BLaER1 treated with 17β-estradiol and CSF1 and Interleukin-3, amounts not matched to agents 10 nM and 100 nM (cell line): ENCODE data around the gene DECR2.
A peak's percentile ranks its signal among the peaks of the same experiment; 100 is the strongest.

Experiments used
- H3K27ac ChIP-seq, 11 experiments: shearing (Covaris generic); formaldehyde crosslinking; 2 replicates each; pipeline ENCODE4 v1.8.1; 2022
- H3K27me3 ChIP-seq, 11 experiments: shearing (Covaris generic); formaldehyde crosslinking; 2 replicates each; pipeline ENCODE4 v1.8.1; 2022
- H3K36me3 ChIP-seq, 11 experiments: shearing (Covaris generic); formaldehyde crosslinking; 2 replicates each; pipeline ENCODE4 v1.8.1; 2022
- H3K4me1 ChIP-seq, 10 experiments: shearing (Covaris generic); formaldehyde crosslinking; 2 replicates each; pipeline ENCODE4 v1.8.1; 2022
- H3K4me2 ChIP-seq, 11 experiments: shearing (Covaris generic); formaldehyde crosslinking; 2 replicates each; pipeline ENCODE4 v1.8.1; 2022
- H3K4me3 ChIP-seq, 10 experiments: shearing (Covaris generic); formaldehyde crosslinking; 2 replicates each; pipeline ENCODE4 v1.8.1; 2022
- H3K9ac ChIP-seq, 11 experiments: shearing (Covaris generic); formaldehyde crosslinking; 2 replicates each; pipeline ENCODE4 v1.8.1; 2022
- H3K9me3 ChIP-seq, 11 experiments: shearing (Covaris generic); formaldehyde crosslinking; replicated peaks in 1 of 11; 2 replicates each; pipeline ENCODE4 v1.8.1; 2022
- H4K20me1 ChIP-seq, 11 experiments: shearing (Covaris generic); formaldehyde crosslinking; 2 replicates each; pipeline ENCODE4 v1.8.1; 2022
- Cebpa-rat ChIP-seq, 11 experiments: shearing (Covaris generic); IDR thresholded peaks; 2 replicates each; pipeline ENCODE4 v1.8.1; 2022

The DECR2 gene

DNA sequence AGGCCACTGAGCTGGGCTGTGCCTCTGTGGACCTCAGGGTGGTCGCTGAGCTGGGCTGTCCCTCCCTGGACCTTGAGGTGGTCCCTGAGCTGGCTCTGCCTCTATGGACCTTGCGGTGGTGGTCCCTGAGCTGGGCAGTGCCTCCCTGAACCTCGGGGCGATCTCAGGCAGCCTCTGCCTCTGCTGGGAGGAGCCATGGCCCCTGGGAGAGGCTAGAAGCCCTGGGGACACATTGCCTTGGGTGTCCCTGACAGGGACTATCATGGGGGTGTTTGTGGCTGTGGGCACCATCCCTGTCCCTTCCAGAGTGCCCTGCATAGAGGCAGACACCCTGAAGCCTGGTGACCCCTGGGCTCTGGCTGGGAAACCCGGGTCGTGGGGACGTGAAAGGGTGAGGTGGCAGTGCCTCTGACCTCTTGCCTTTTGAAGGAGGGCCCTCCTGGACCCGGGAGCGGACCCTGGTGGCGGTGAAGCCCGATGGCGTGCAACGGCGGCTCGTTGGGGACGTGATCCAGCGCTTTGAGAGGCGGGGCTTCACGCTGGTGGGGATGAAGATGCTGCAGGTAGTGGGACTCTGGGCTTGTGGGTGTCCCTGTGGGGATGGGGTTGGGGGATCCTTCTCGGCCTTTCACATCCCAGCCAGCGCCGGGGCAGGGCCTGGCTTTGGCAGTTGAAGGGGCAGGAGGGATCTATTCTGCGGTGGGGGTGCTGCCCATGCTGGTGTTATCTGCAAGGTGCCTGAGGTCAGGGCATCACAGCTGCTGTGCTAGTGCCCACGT is 2.9 kb upstream of the DECR2 start:
- H3K27ac ChIP-seq = peak overlapping the region in 6 of 11 experiments; percentile 19 to 83 (median 30); a peak in 4 of 22 replicates
- no peak overlapping the region for H3K4me3 ChIP-seq
- H3K9ac ChIP-seq = peak overlapping the region in 10 of 11 experiments; percentile 11 to 95 (median 54); a peak in 18 of 22 replicates
- H3K4me2 ChIP-seq = peak overlapping the region; percentile 40 to 95 (median 90)
- H4K20me1 ChIP-seq = peaks cover 5 to 28% (median 24%) of the 10 kb centered on the region in 11 experiments; a peak in 17 of 22 replicates
- H3K36me3 ChIP-seq = peaks cover 9 to 22% (median 17%) of the 10 kb centered on the region in 11 experiments; a peak in 19 of 22 replicates
- peaks cover 42 to 60% (median 54%) of the 10 kb centered on the region in 10 experiments for H3K4me1 ChIP-seq
- H3K27me3 ChIP-seq = no peaks in the 10 kb centered on the region
- no peaks in the 10 kb centered on the region for H3K9me3 ChIP-seq
- TF ChIP-seq Cebpa-rat (IDR thresholded peaks at IDR 0.05) = no peak

- Histone ChIP-seq H3K4me2 (peak overlapping the region; percentile 78 to 97 (median 92); a peak in 21 of 22 replicates), H3K9me3 (no peaks in the 10 kb centered on the region), H3K27me3 (no peaks in the 10 kb centered on the region), H3K9ac (peak overlapping the region in 10 of 11 experiments; percentile 23 to 95 (median 87); a peak in 12 of 22 replicates), H3K4me3 (peak overlapping the region in 4 of 10 experiments; percentile 73 to 95 (median 92); a peak in 3 of 20 replicates), H3K27ac (peak overlapping the region in 3 of 11 experiments; percentile 83 to 90 (median 87); a peak in 4 of 22 replicates), H3K4me1 (peaks cover 42 to 60% (median 54%) of the 10 kb centered on the region in 10 experiments), H4K20me1 (peaks cover 5 to 28% (median 24%) of the 10 kb centered on the region in 11 experiments; a peak in 17 of 22 replicates), H3K36me3 (peaks cover 9 to 22% (median 17%) of the 10 kb centered on the region in 11 experiments; a peak in 19 of 22 replicates)
- no peak for TF ChIP-seq Cebpa-rat (IDR thresholded peaks at IDR 0.05)
Measured at GRCh38 chr16:399340-400019, 2.2 kb upstream of the DECR2 start.

- Histone ChIP-seq H3K27ac (peak overlapping the region in 10 of 11 experiments; percentile 72 to 90 (median 82); a peak in 17 of 22 replicates), H3K4me3 (peak overlapping the region; percentile 73 to 96 (median 86); a peak in 19 of 20 replicates), H3K9me3 (no peaks in the 10 kb centered on the region), H3K9ac (peak overlapping the region; percentile 81 to 95 (median 88); a peak in 21 of 22 replicates), H3K36me3 (peaks cover 9 to 22% (median 17%) of the 10 kb centered on the region in 11 experiments; a peak in 19 of 22 replicates), H3K4me2 (peak overlapping the region; percentile 78 to 97 (median 92)), H4K20me1 (peaks cover 5 to 28% (median 24%) of the 10 kb centered on the region in 11 experiments; a peak in 17 of 22 replicates), H3K27me3 (no peaks in the 10 kb centered on the region), H3K4me1 (peaks cover 42 to 62% (median 57%) of the 10 kb centered on the region in 10 experiments)
- TF ChIP-seq Cebpa-rat (IDR thresholded peaks at IDR 0.05) = no peak
Measured at GRCh38 chr16:400061-400591, 1.6 kb upstream of the DECR2 start.

- Histone ChIP-seq H3K27me3 (no peaks in the 10 kb centered on the region; a peak in 1 of 22 replicates), H3K9me3 (no peaks in the 10 kb centered on the region), H4K20me1 (peaks cover 0 to 6% (median 2%) of the 10 kb centered on the region in 11 experiments; a peak in 3 of 22 replicates), H3K4me2 (peak overlapping the region in 10 of 11 experiments; percentile 17 to 74 (median 60); a peak in 15 of 22 replicates), H3K4me1 (peaks cover 22 to 58% (median 50%) of the 10 kb centered on the region in 10 experiments), H3K9ac (peak overlapping the region in 8 of 11 experiments; percentile 10 to 49 (median 38); a peak in 8 of 22 replicates), H3K36me3 (peaks cover 0 to 9% (median 1%) of the 10 kb centered on the region in 11 experiments; a peak in 11 of 22 replicates), H3K27ac (no peak overlapping the region), H3K4me3 (no peak overlapping the region)
- no peak for TF ChIP-seq Cebpa-rat (IDR thresholded peaks at IDR 0.05)
Measured at GRCh38 chr16:404971-405486, 3.3 kb downstream of the DECR2 start.

- Histone ChIP-seq H3K4me3 (no peak overlapping the region), H3K27ac (no peak overlapping the region; a peak in 1 of 22 replicates), H3K27me3 (no peaks in the 10 kb centered on the region; a peak in 1 of 22 replicates), H3K4me1 (peaks cover 18 to 58% (median 50%) of the 10 kb centered on the region in 10 experiments), H3K4me2 (peak overlapping the region; percentile 17 to 74 (median 59); a peak in 18 of 22 replicates), H3K36me3 (peaks cover 0 to 5% (median 0%) of the 10 kb centered on the region in 11 experiments; a peak in 2 of 22 replicates), H3K9ac (peak overlapping the region in 10 of 11 experiments; percentile 14 to 56 (median 44); a peak in 10 of 22 replicates), H3K9me3 (no peaks in the 10 kb centered on the region), H4K20me1 (no peaks in the 10 kb centered on the region)
- no peak for TF ChIP-seq Cebpa-rat (IDR thresholded peaks at IDR 0.05)
Measured at GRCh38 chr16:405548-406506, 4.1 kb downstream of the DECR2 start.

DNA sequence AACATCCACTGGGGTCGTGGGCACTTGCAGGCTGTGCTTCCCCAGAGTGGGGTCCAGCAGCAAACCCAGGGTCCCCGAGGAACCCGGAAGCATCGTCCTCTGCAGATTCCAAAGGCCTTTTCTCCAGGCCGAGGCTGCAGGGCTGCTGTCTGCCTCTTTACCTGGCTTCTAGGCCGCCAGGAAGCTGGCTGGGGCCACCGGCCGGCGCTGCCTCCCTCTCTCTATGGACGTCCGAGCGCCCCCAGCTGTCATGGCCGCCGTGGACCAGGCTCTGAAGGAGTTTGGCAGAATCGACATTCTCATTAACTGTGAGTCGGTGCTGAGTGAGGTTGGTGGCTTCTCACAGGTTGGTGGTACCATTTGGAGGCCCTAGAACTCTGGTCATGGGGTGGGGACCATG is 5.6 kb downstream of the DECR2 start:
- H3K36me3 ChIP-seq = peaks cover 0 to 9% (median 0%) of the 10 kb centered on the region in 11 experiments; a peak in 4 of 22 replicates
- peaks cover 0 to 3% (median 0%) of the 10 kb centered on the region in 11 experiments; a peak in 1 of 22 replicates for H3K27me3 ChIP-seq
- no peaks in the 10 kb centered on the region for H4K20me1 ChIP-seq
- H3K4me3 ChIP-seq = no peak overlapping the region
- no peak overlapping the region for H3K27ac ChIP-seq
- TF ChIP-seq Cebpa-rat (IDR thresholded peaks at IDR 0.05) = no peak
- no peak overlapping the region for H3K4me2 ChIP-seq
- H3K4me1 ChIP-seq = peaks cover 17 to 68% (median 61%) of the 10 kb centered on the region in 10 experiments
- no peaks in the 10 kb centered on the region for H3K9me3 ChIP-seq
- no peak overlapping the region for H3K9ac ChIP-seq

- H3K4me1 ChIP-seq = peaks cover 11 to 54% (median 46%) of the 10 kb centered on the region in 10 experiments
Measured at GRCh38 chr16:410516-411178, 9.0 kb downstream of the DECR2 start.

More at GRCh38 chr16:410516-411178, 9.0 kb downstream of the DECR2 start:
- peak overlapping the region in 10 of 11 experiments; percentile 33 to 88 (median 68); a peak in 18 of 22 replicates for H3K4me2 ChIP-seq
- H3K27me3 ChIP-seq = peaks cover 0 to 3% (median 0%) of the 10 kb centered on the region in 11 experiments; a peak in 1 of 22 replicates
- no peak for TF ChIP-seq Cebpa-rat (IDR thresholded peaks at IDR 0.05)
- no peaks in the 10 kb centered on the region for H4K20me1 ChIP-seq
- no peaks in the 10 kb centered on the region for H3K9me3 ChIP-seq
- H3K9ac ChIP-seq = peak overlapping the region in 8 of 11 experiments; percentile 23 to 65 (median 48); a peak in 11 of 22 replicates
- peak overlapping the region in 8 of 11 experiments; percentile 32 to 74 (median 59); a peak in 15 of 22 replicates for H3K27ac ChIP-seq
- H3K36me3 ChIP-seq = peaks cover 0 to 9% (median 0%) of the 10 kb centered on the region in 11 experiments; a peak in 4 of 22 replicates
- H3K4me3 ChIP-seq = no peak overlapping the region
